SK-N-MC (cell line): ENCODE measurements around the gene MAGIX.

Source experiments
- EZH2 ChIP-seq: fragments of 200-600 bp; sonication (generic); IDR thresholded peaks from one replicate; pipeline ENCODE4 v1.6.1; 2017; ENCODE audit warnings: antibody characterized with exemption
- FOXP2 ChIP-seq: optimal IDR thresholded peaks from 2 replicates; pipeline ENCODE3; 2011; ENCODE audit warnings: mild to moderate bottlenecking, moderate library complexity; ENCODE audit not compliant: insufficient read depth; ENCODE audit errors: extremely low read length, control extremely low read depth
- POLR2AphosphoS5 ChIP-seq: IDR thresholded peaks from 2 replicates; pipeline ENCODE4 v1.6.1; 2012; ENCODE audit warnings: mild to moderate bottlenecking, low read depth, low read length, borderline replicate concordance

GRCh38 chrX:49199315-49199595 lies 36.7 kb downstream of the MAGIX start:
- TF ChIP-seq POLR2AphosphoS5 = no peak
- no peak for TF ChIP-seq EZH2
- TF ChIP-seq FOXP2 = no peak
